Loucy (cell line): ENCODE measurements around the gene SP140.
A peak's percentile ranks its signal among the peaks of the same experiment; 100 is the strongest.
"Not testable (repeated sequence)": the region's sequence is repeated elsewhere in the genome, so short reads cannot be mapped to it uniquely, and the experiment has no call there.

Experiments used
- H2AFZ ChIP-seq: fragments of 200-600 bp; sonication (generic); 2 replicates; pipeline ENCODE4 v1.6.0; 2016; ENCODE audit warnings: antibody characterized with exemption, mild to moderate bottlenecking, low read length, moderate library complexity
- H3F3A ChIP-seq: fragments of 200-600 bp; 2 replicates; pipeline ENCODE4 v1.6.0; 2016; ENCODE audit warnings: antibody characterized with exemption, low read depth, mild to moderate bottlenecking
- H3K27me3 ChIP-seq: fragments of 200-600 bp; sonication (generic); 2 replicates; pipeline ENCODE4 v1.6.1; 2014; ENCODE audit warnings: low read length, mild to moderate bottlenecking; ENCODE audit not compliant: insufficient read depth, poor library complexity, severe bottlenecking
- H3K36me3 ChIP-seq: fragments of 200-600 bp; sonication (generic); 2 replicates; pipeline ENCODE4 v1.6.1; 2016; ENCODE audit warnings: low read length; ENCODE audit not compliant: insufficient read depth
- H3K4me1 ChIP-seq: fragments of 200-600 bp; sonication (generic); 2 replicates; pipeline ENCODE4 v1.5.1; 2014; ENCODE audit warnings: low read length, mild to moderate bottlenecking; ENCODE audit not compliant: insufficient read depth, poor library complexity, severe bottlenecking
- H3K4me2 ChIP-seq: fragments of 200-600 bp; sonication (generic); 2 replicates; pipeline ENCODE4 v1.6.0; 2014; ENCODE audit warnings: antibody characterized with exemption, low read length, low read depth, mild to moderate bottlenecking; ENCODE audit not compliant: poor library complexity, severe bottlenecking
- H3K4me3 ChIP-seq: fragments of 200-600 bp; sonication (generic); 2 replicates; pipeline ENCODE4 v1.5.1; 2014; ENCODE audit warnings: low read length, mild to moderate bottlenecking, mixed read lengths; ENCODE audit not compliant: poor library complexity, severe bottlenecking
- H3K79me2 ChIP-seq: fragments of 200-600 bp; sonication (generic); 2 replicates; pipeline ENCODE4 v1.6.1; 2014; ENCODE audit warnings: low read length; ENCODE audit not compliant: insufficient read depth
- H3K9ac ChIP-seq: fragments of 200-600 bp; sonication (generic); 2 replicates; pipeline ENCODE4 v1.6.0; 2014; ENCODE audit warnings: mild to moderate bottlenecking, low read depth, low read length, moderate library complexity; ENCODE audit not compliant: poor library complexity, severe bottlenecking
- H3K9me2 ChIP-seq: fragments of 200-600 bp; sonication (generic); replicated peaks from 2 replicates; pipeline ENCODE4 v1.6.1; 2016; ENCODE audit warnings: low read depth, low read length, mixed read lengths
- H3K9me3 ChIP-seq: fragments of 200-600 bp; sonication (generic); 2 replicates; pipeline ENCODE4 v1.6.1; 2014; ENCODE audit warnings: mild to moderate bottlenecking, antibody characterized with exemption, low read length, low read depth; ENCODE audit not compliant: insufficient read depth
- H4K20me1 ChIP-seq: fragments of 200-600 bp; sonication (generic); 2 replicates; pipeline ENCODE4 v1.6.0; 2014; ENCODE audit warnings: antibody characterized with exemption, low read length, mild to moderate bottlenecking; ENCODE audit not compliant: insufficient read depth, poor library complexity, severe bottlenecking
- EZH2phosphoT487 ChIP-seq: fragments of 200-600 bp; IDR thresholded peaks from 2 replicates; pipeline ENCODE4 v1.6.1; 2018; ENCODE audit warnings: antibody characterized with exemption, mild to moderate bottlenecking, moderate library complexity, borderline replicate concordance
- TF ChIP-seq, protein P1 (sequence below): fragments of 200-600 bp; sonication (generic); conservative IDR thresholded peaks from 2 replicates; pipeline ENCODE4 v1.5.1; 2014; ENCODE audit warnings: mild to moderate bottlenecking, antibody characterized with exemption, low read length

Gene SP140

DNA sequence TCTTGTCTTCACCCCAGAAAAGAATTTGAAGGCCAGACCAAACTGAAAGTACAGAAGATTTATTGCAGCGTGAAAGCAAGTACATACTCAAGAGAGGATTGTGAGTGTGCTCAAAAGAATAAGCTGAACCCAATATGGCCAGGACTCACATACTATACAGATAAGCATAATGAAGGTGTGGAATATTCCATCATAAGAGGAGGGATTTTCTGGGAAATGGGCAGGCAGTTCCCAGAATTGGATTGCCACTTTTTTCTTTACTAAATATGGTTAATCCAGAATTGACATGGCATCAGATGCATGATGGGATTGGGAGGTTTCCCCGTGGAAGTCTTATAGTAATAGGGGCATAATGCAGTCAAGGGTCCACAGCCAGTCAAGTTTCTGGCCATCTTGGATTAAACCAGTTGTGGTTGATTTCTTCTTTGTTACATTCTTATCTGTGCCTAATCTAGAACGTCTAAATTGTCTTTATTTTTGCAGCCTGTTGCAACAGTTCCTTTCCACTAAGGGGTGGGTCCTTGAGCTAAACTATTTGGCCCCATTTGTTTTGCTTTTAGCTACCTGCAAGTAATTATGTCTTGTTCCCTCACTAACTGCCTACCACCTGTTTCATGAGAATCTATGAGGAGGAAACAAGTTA lies 110.4 kb downstream of the SP140 start:
- peak overlapping the region; percentile 63 for H3K4me2 ChIP-seq
- H2AFZ ChIP-seq: no peak overlapping the region
- peaks cover 22% of the 10 kb centered on the region for H3K79me2 ChIP-seq
- peaks cover 26% of the 10 kb centered on the region for H3K4me1 ChIP-seq
- peaks cover 5% of the 10 kb centered on the region; the same call in 1 of the 2 replicates for H3K9me3 ChIP-seq
- H3K36me3 ChIP-seq: peaks cover 14% of the 10 kb centered on the region
- no peaks in the 10 kb centered on the region for H3F3A ChIP-seq
- no peaks in the 10 kb centered on the region for H3K27me3 ChIP-seq
- H4K20me1 ChIP-seq: peaks cover under 1% of the 10 kb centered on the region
- peak overlapping the region; percentile 0 for H3K4me3 ChIP-seq
- no peaks in the 10 kb centered on the region for H3K9me2 ChIP-seq
- no peak for TF ChIP-seq EZH2phosphoT487
- TF ChIP-seq, protein P1, sequence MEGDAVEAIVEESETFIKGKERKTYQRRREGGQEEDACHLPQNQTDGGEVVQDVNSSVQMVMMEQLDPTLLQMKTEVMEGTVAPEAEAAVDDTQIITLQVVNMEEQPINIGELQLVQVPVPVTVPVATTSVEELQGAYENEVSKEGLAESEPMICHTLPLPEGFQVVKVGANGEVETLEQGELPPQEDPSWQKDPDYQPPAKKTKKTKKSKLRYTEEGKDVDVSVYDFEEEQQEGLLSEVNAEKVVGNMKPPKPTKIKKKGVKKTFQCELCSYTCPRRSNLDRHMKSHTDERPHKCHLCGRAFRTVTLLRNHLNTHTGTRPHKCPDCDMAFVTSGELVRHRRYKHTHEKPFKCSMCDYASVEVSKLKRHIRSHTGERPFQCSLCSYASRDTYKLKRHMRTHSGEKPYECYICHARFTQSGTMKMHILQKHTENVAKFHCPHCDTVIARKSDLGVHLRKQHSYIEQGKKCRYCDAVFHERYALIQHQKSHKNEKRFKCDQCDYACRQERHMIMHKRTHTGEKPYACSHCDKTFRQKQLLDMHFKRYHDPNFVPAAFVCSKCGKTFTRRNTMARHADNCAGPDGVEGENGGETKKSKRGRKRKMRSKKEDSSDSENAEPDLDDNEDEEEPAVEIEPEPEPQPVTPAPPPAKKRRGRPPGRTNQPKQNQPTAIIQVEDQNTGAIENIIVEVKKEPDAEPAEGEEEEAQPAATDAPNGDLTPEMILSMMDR: no peak
- no peak overlapping the region for H3K9ac ChIP-seq

DNA sequence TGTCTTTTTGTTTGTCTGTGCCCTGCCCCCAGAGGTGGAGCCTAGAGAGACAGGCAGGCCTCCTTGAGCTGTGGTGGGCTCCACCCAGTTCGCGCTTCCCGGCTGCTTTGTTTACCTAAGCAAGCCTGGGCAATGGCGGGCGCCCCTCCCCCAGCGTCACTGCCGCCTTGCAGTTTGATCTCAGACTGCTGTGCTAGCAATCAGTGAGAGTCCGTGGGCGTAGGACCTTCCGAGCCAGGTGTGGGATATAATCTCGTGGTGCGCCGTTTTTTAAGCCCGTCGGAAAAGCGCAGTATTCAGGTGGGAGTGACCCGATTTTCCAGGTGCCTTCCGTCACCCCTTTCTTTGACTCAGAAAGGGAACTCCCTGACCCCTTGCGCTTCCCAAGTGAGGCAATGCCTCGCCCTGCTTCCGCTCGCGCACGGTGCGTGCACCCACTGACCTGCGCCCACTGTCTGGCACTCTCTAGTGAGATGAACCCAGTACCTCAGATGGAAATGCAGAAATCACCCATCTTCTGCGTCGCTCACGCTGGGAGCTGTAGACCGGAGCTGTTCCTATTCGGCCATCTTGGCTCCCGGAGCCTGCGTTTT lies 116.5 kb downstream of the SP140 start:
- H3K9me2 ChIP-seq, H4K20me1 ChIP-seq, H3F3A ChIP-seq, H3K9ac ChIP-seq, H3K27me3 ChIP-seq, H3K4me1 ChIP-seq, H3K4me3 ChIP-seq, H2AFZ ChIP-seq, H3K4me2 ChIP-seq: not testable (repeated sequence)
- Histone ChIP-seq H3K79me2 (peaks cover 15% of the 10 kb centered on the region), H3K36me3 (peaks cover 19% of the 10 kb centered on the region), H3K9me3 (peaks cover 15% of the 10 kb centered on the region)

DNA sequence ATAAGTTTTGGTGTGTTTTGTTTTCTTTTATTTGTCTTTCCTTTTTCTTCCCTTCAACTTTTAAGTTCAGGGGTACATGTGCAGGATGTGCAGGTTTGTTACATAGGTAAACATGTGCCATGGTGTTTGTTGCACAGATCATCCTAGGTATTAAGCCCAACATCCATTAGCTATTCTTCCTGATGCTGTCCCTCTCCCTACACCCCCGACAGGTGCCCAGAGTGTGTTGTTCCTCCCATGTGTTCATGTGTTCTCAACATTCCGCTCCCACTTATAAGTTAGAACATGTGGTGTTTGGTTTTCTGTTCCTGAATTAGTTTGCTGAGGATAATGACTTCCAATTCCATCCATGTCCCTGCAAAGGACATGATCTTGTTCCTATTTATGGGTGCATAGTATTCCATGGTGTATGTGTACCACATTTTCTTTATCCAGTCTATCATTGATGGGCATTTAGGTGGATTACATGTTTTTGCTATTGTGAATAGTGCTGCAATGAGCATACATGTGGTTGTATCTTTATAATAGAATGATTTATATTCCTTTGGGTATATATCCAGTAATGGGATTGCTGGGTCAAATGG lies 117.6 kb downstream of the SP140 start:
- Histone ChIP-seq H3K9me3 (peaks cover 16% of the 10 kb centered on the region), H3K36me3 (peaks cover 19% of the 10 kb centered on the region), H3K79me2 (peaks cover 25% of the 10 kb centered on the region)
- H2AFZ ChIP-seq, H3K4me1 ChIP-seq, H4K20me1 ChIP-seq, H3F3A ChIP-seq, H3K9ac ChIP-seq, H3K27me3 ChIP-seq, H3K4me3 ChIP-seq, H3K4me2 ChIP-seq, H3K9me2 ChIP-seq: not testable (repeated sequence)

DNA sequence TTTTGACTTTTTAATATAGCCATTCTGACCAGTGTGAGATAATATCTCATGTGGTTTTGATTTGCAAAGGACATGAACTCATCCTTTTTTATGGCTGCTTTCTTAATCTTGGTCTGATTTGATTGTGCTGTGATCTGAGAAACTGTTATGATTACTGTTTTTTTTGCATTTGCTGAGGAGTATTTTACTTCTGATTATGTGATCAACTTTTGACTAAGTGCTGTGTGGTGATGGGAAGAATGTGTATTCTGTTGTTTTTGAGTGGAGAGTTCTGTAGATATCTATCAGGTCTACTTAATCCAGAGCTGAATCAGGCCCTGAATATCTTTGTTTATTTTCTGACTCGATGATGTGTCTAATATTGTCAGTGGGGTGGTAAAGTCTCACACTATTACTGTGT lies 118.2 kb downstream of the SP140 start:
- Histone ChIP-seq H3K9me2 (no peaks in the 10 kb centered on the region), H3K27me3 (no peaks in the 10 kb centered on the region), H3K4me3 (no peak overlapping the region), H3K9ac (no peak overlapping the region), H3K36me3 (peaks cover 19% of the 10 kb centered on the region), H4K20me1 (no peaks in the 10 kb centered on the region), H3K79me2 (peaks cover 25% of the 10 kb centered on the region), H3K4me2 (no peak overlapping the region), H3F3A (no peaks in the 10 kb centered on the region), H3K9me3 (peaks cover 16% of the 10 kb centered on the region), H2AFZ (no peak overlapping the region), H3K4me1 (peaks cover 12% of the 10 kb centered on the region)
- TF ChIP-seq, protein P1: no peak
- TF ChIP-seq EZH2phosphoT487: no peak
